ENCODE measurements around the gene PLEK2. TPM values are rescaled to one million over a fixed set of nuclear protein-coding genes. Genes with fewer than 3 reads are reported as not detected.

PLEK2 gene
- polyA plus RNA-seq, 1 donor (not counting 4 experiments of a cell fraction or from before 2014, with no cell fraction given), result 219 TPM

- TF ChIP-seq CTCF (optimal IDR thresholded peaks at IDR 0.05 in 1 of 3, IDR thresholded peaks at IDR 0.05 in 1 of 3, conservative IDR thresholded peaks at IDR 0.05 in 1 of 3; ENCODE audit: extremely low read depth in 1 of 3, insufficient read depth in 2 of 3, low read length in 3 of 3) (no peak), EZH2 (IDR thresholded peaks at IDR 0.05; ENCODE audit: low read length) (no peak)
- no peak overlapping the region for H3K9ac ChIP-seq (ENCODE audit: control insufficient read depth, extremely low read depth, insufficient read depth, low read length)
- no peak for DNase-seq (ENCODE audit: low read depth, low spot score)
- FAIRE-seq, result no peak
- peak overlapping the region; percentile 20 for H3K27ac ChIP-seq (ENCODE audit: control insufficient read depth, insufficient read depth, low read length)
- peaks cover 10% of the 10 kb centered on the region for H4K20me1 ChIP-seq (ENCODE audit: control insufficient read depth, extremely low read depth, insufficient read depth, low read length)
- H3K27me3 ChIP-seq (ENCODE audit: control insufficient read depth, extremely low read depth, insufficient read depth, low read length), result no peaks in the 10 kb centered on the region
- no peaks in the 10 kb centered on the region for H3K4me1 ChIP-seq (ENCODE audit: control insufficient read depth, extremely low read depth, insufficient read depth, low read length)
- H3K9me3 ChIP-seq (ENCODE audit: control insufficient read depth, low read depth, low read length), result no peaks in the 10 kb centered on the region
- dilution Hi-C loops (cut with MboI; ENCODE audit: extremely low pct_ligation_motif_present, low sequenced_read_pairs), result no loop called here
- peaks cover 12 to 24% of the 10 kb centered on the region in 2 experiments for H3K36me3 ChIP-seq (ENCODE audit: control insufficient read depth in 2 of 2, extremely low read depth in 1 of 2, insufficient read depth in 2 of 2, low read length in 2 of 2)
- no peak overlapping the region for H3K4me2 ChIP-seq (ENCODE audit: control insufficient read depth, extremely low read depth, insufficient read depth, low read depth, low read length)
- H3K9me1 ChIP-seq (ENCODE audit: control insufficient read depth, extremely low read depth, insufficient read depth, low read length), result no peaks in the 10 kb centered on the region
- H3K79me2 ChIP-seq (ENCODE audit: control insufficient read depth, insufficient read depth, low read length), result peaks cover 57% of the 10 kb centered on the region
- no peak overlapping the region for H3K4me3 ChIP-seq (ENCODE audit: control insufficient read depth in 2 of 3, extremely low read depth in 1 of 3, insufficient read depth in 2 of 3, low read depth in 1 of 3, low read length in 3 of 3)
- H2AFZ ChIP-seq (ENCODE audit: control insufficient read depth, low read length), result no peak overlapping the region
These were observed 40.5 kb downstream of the PLEK2 start for GRCh38 chr14:67371247-67372148.

GRCh38 chr14:67370830-67371229 is 41.1 kb downstream of the PLEK2 start:
- no peaks in the 10 kb centered on the region for H3K9me3 ChIP-seq (ENCODE audit: control insufficient read depth, low read depth, low read length)
- H3K4me2 ChIP-seq (ENCODE audit: control insufficient read depth, extremely low read depth, insufficient read depth, low read depth, low read length), result no peak overlapping the region
- DNase-seq (ENCODE audit: low read depth, low spot score) (no peak), FAIRE-seq (no peak)
- no peaks in the 10 kb centered on the region for H3K27me3 ChIP-seq (ENCODE audit: control insufficient read depth, extremely low read depth, insufficient read depth, low read length)
- no peak for TF ChIP-seq CTCF (optimal IDR thresholded peaks at IDR 0.05 in 1 of 3, IDR thresholded peaks at IDR 0.05 in 1 of 3, conservative IDR thresholded peaks at IDR 0.05 in 1 of 3; ENCODE audit: extremely low read depth in 1 of 3, insufficient read depth in 2 of 3, low read length in 3 of 3)
- no peak for TF ChIP-seq EZH2 (IDR thresholded peaks at IDR 0.05; ENCODE audit: low read length)
- no peak overlapping the region for H3K9ac ChIP-seq (ENCODE audit: control insufficient read depth, extremely low read depth, insufficient read depth, low read length)
- peaks cover 14 to 27% of the 10 kb centered on the region in 2 experiments for H3K36me3 ChIP-seq (ENCODE audit: control insufficient read depth in 2 of 2, extremely low read depth in 1 of 2, insufficient read depth in 2 of 2, low read length in 2 of 2)
- H3K27ac ChIP-seq (ENCODE audit: control insufficient read depth, insufficient read depth, low read length), result peak overlapping the region; percentile 20
- no peaks in the 10 kb centered on the region for H3K4me1 ChIP-seq (ENCODE audit: control insufficient read depth, extremely low read depth, insufficient read depth, low read length)
- peaks cover 64% of the 10 kb centered on the region for H3K79me2 ChIP-seq (ENCODE audit: control insufficient read depth, insufficient read depth, low read length)
- H4K20me1 ChIP-seq (ENCODE audit: control insufficient read depth, extremely low read depth, insufficient read depth, low read length), result peaks cover 10% of the 10 kb centered on the region
- H3K9me1 ChIP-seq (ENCODE audit: control insufficient read depth, extremely low read depth, insufficient read depth, low read length), result no peaks in the 10 kb centered on the region
- dilution Hi-C loops (cut with MboI; ENCODE audit: extremely low pct_ligation_motif_present, low sequenced_read_pairs), result no loop called here
- H3K4me3 ChIP-seq (ENCODE audit: control insufficient read depth in 2 of 3, extremely low read depth in 1 of 3, insufficient read depth in 2 of 3, low read depth in 1 of 3, low read length in 3 of 3), result no peak overlapping the region
- H2AFZ ChIP-seq (ENCODE audit: control insufficient read depth, low read length), result no peak overlapping the region
